Ramos (cell line): ENCODE results near the gene RPL35.

Experiments used
- in situ Hi-C: fragments of 300-500 bp; cut with MboI; formaldehyde crosslinking; loops from one replicate; pipeline ENCODE4 v1.14.3; 2022; ENCODE audit warnings: low sequenced_read_pairs; ENCODE audit not compliant: unreplicated experiment

Gene RPL35

GRCh38 chr9:124877021-124877782 lies 15.4 kb upstream of the RPL35 start:
- in situ Hi-C loops, result no loop called here

DNA sequence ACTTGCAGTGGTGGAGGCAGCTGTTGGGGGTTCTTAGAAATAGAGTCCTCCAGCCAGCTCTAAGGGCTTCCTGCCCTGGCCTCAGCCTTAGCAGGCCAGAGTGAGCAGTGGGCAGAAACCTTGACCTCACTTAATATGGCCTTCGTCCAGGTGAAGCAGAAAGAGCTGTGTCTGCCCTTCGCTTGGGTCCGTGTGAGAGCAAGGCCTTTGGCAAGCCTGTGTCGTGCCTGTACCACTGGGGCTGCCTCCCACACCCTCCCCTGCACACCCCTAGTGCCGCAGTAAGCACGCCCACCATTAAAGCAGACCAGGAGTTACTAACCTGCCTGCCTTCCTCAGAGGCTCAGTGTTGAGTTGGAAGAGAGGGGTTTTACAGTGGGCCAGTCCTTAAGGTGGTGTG lies 13.7 kb upstream of the RPL35 start:
- in situ Hi-C loops, result no loop called here

GRCh38 chr9:124873664-124874063 lies 11.9 kb upstream of the RPL35 start:
- in situ Hi-C loops, result no loop called here

- in situ Hi-C loops, result no loop called here
These were observed 9.4 kb upstream of the RPL35 start for GRCh38 chr9:124871156-124871561.

- in situ Hi-C loops, result no loop called here
These were observed 9.0 kb upstream of the RPL35 start for GRCh38 chr9:124870723-124871122.

- in situ Hi-C loops, result no loop called here
These were observed 8.3 kb upstream of the RPL35 start for GRCh38 chr9:124869986-124870560.

- in situ Hi-C loops, result no loop called here
These were observed 7.8 kb upstream of the RPL35 start for GRCh38 chr9:124869466-124869985.

DNA sequence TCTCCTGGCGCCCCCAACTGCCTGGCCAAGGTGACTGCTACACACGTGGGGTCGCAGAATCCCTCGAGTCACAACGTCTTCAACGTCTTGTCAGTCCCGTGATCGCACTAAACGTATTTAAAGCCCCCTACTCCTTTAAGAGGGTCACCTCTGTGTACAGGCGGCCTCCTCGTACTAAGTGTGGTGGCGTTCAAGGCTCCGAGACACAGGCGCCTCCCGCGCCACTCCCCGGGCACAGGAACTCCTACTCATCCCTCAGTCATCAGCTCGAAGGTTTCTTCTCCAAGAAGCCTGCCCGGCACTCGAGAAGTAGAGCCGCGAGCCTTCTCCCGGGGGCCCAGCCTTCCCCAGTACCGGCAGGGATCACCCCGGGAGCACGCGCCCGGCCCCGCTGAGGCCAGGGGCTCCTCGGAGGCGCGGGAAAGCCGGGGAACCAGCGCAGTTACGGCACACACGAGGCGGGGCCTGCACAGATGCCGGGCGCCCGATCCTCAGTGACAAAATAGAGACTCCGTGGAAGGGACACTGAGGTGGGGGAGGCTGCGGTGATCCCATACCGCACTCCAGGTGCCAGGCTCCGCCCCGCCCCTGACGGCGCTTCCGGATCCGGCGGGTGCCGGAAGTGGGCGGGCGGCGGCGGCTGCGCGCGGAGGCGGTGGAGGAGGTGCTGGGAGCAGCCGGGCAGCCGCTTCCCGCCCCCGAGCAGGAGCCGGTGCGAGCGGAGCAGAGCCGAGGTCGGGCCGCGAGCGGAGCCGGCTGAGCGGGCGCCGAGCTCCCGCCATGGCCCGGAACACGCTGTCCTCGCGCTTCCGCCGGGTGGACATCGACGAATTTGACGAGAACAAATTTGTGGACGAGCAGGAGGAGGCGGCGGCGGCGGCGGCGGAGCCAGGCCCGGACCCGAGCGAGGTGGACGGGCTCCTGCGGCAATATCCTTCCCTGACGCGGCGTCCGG lies 7.0 kb upstream of the RPL35 start:
- in situ Hi-C loops, result no loop called here

DNA sequence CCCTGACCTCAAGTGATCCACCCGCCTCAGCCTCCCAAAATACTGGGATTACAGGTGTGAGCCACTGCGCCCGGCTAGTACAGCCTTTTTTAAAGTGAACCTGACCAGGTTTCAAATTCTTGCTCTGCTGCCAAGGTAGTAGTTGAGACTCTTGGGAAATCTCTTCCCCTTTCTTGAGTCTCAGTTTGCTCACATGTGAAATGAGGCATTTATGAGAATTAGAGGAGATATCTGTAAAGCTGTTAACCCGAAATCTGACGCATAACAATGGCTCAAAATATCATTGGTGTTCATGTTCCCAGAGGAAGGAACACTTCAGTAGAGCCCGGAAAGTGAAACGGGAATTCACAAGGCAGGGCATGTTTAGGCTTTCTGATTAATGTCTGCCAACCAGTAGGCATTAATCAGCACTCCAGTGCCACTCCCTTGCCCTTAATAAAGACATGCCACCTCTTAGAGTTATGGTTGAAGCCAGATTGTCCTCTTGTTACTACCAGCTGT lies 1.7 kb upstream of the RPL35 start:
- in situ Hi-C loops, result no loop called here

DNA sequence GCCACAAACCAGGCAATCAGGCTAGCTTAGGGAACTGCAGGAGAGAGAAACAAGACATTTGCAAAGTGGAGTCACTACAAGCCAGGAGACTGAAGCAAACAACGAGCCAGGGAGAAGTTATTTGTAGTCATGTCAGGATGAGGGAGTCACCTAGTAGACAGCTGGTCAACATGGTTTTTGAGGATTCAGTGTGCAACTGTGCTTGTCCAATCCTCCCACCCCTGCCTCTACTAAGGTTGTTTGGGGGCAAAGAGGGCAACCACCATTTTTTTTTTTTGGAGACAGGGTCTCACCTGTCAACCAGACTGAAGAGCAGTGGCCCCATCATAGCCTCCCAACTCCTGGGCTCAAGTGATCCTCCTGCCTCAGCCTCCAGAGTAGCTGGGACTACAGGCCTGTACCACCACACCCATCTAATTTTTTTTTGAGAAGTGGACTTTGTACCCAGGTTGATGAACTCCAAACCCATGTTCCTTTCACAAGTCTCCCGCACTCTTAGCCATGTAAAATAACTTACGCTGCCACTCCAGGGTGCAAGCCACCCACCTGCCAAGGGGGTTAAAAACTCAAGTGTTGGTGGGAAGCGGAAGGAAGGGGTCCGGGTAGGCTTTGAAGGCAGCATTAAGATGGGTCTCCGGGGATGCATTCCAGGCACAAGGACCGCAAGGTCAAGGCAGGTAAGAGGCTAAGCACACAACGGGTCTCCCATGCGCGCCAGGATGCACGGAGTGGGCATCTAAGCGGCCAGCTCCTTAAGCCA lies 995 bp downstream of the RPL35 start:
- in situ Hi-C loops, result no loop called here

- in situ Hi-C loops, result no loop called here
These were observed 1.8 kb downstream of the RPL35 start for GRCh38 chr9:124859803-124860581.

- in situ Hi-C loops, result no loop called here
These were observed 3.3 kb downstream of the RPL35 start for GRCh38 chr9:124858330-124859046.

DNA sequence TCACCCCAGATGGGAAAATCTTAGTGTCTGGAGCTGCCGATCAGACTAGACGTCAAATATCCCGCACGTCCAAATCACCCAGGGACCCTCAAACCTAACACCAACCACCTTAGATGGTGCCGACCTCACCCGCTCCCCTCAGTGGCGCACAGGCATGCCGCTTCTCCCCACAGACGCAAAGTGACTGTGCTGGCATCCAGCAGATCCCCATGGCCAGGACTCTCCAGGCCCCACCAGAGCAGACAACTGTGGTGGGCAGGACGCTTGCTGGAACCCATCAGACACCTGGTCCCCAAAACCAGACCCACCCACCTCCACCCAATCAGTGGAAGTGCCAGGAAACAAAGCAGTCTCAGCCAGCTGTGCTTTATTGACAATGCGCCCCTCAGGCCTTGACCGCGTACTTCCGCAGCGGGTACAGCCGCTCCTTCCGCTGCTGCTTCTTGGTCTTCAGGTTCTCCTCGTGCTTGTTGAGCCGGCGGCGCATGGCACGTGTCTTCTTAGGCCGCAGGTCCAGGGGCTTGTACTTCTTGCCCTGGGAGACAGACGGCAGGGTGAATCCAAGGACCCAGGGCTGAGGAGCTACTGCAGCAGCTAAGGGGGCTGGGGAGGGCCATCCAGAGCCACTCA lies 4.1 kb downstream of the RPL35 start:
- in situ Hi-C loops, result no loop called here

- in situ Hi-C loops, result no loop called here
These were observed 5.6 kb downstream of the RPL35 start for GRCh38 chr9:124855944-124856765.

- in situ Hi-C loops, result no loop called here
These were observed 6.2 kb downstream of the RPL35 start for GRCh38 chr9:124855566-124855943.

DNA sequence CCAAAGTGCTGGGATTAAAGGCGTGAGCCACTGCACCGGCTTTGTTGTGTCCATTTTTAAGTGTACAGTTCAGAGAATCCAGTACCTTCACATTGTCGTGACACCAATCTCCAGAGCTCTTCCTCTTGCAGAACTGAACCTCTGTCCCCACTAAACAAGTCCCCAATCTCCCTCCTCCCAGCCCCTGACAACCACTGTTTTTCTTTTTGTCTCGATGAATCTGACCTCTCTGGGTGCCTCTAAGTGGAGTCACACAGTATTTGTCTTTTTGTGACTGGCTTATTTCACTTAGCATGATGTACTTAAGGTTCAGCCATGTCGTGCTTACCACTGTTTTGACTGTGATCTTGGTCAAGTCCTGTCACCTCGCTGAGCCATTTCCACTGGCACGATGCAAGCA lies 6.9 kb downstream of the RPL35 start:
- in situ Hi-C loops, result loop anchor here (5.0 kb wide), 1 partner anchor 83 kb away; the partner anchor contains the start of gene NR6A1

- in situ Hi-C loops, result loop anchor here (5.0 kb wide), 1 partner anchor 82 kb away; the partner anchor contains the start of gene NR6A1
These were observed 7.6 kb downstream of the RPL35 start for GRCh38 chr9:124854161-124854560.
